ENCODE data around the gene RPS6KA2. TPM values are rescaled to one million over a fixed set of nuclear protein-coding genes. Genes with fewer than 3 reads are reported as not detected.

RPS6KA2 gene
- total and polyA plus RNA-seq, 5 experiments from 2014 or later = 2.1 to 13.6 (median 4.8) TPM

- H3K36me3 Mint-ChIP-seq = peaks cover 0 to 17% (median 10%) of the 10 kb centered on the region in 3 donors
- H3K27me3 Mint-ChIP-seq = no peaks in the 10 kb centered on the region
- ATAC-seq (no peak), DNase-seq (no peak)
- H3K27ac Mint-ChIP-seq = no peak overlapping the region
- POLR2A ChIA-PET = no interaction called here
- H3K4me1 Mint-ChIP-seq = no peaks in the 10 kb centered on the region
- H3K9me3 Mint-ChIP-seq = peaks cover 0 to 20% (median 8%) of the 10 kb centered on the region in 9 donors
- H3K4me3 Mint-ChIP-seq = no peak overlapping the region
Measured at GRCh38 chr6:166581091-166581511, 46.0 kb downstream of the RPS6KA2 start.

GRCh38 chr6:166580076-166581050 lies 46.7 kb downstream of the RPS6KA2 start:
- Mint-ChIP-seq H3K4me1 (no peaks in the 10 kb centered on the region), H3K4me3 (no peak overlapping the region), H3K36me3 (peaks cover 0 to 19% (median 10%) of the 10 kb centered on the region in 3 donors), H3K27ac (no peak overlapping the region), H3K9me3 (peaks cover 0 to 22% (median 13%) of the 10 kb centered on the region in 9 donors), H3K27me3 (no peaks in the 10 kb centered on the region)
- DNase-seq (no peak), ATAC-seq (no peak)
- POLR2A ChIA-PET = no interaction called here

GRCh38 chr6:166579237-166579850 lies 47.7 kb downstream of the RPS6KA2 start:
- ATAC-seq (no peak), DNase-seq (no peak)
- Mint-ChIP-seq H3K27ac (no peak overlapping the region), H3K4me3 (no peak overlapping the region), H3K27me3 (no peaks in the 10 kb centered on the region), H3K4me1 (no peaks in the 10 kb centered on the region), H3K36me3 (peaks cover 0 to 19% (median 10%) of the 10 kb centered on the region in 3 donors), H3K9me3 (peaks cover 0 to 25% (median 13%) of the 10 kb centered on the region in 9 donors)
- POLR2A ChIA-PET = no interaction called here

- H3K4me1 Mint-ChIP-seq = no peaks in the 10 kb centered on the region
- no peak for ATAC-seq
- H3K4me3 Mint-ChIP-seq = no peak overlapping the region
- H3K27ac Mint-ChIP-seq = no peak overlapping the region
- H3K9me3 Mint-ChIP-seq = peaks cover 0 to 25% (median 13%) of the 10 kb centered on the region in 9 donors
- POLR2A ChIA-PET = no interaction called here
- H3K36me3 Mint-ChIP-seq = peaks cover 0 to 19% (median 10%) of the 10 kb centered on the region in 3 donors
- H3K27me3 Mint-ChIP-seq = no peaks in the 10 kb centered on the region
- DNase-seq = no peak
Measured at GRCh38 chr6:166578536-166579236, 48.4 kb downstream of the RPS6KA2 start.

DNA sequence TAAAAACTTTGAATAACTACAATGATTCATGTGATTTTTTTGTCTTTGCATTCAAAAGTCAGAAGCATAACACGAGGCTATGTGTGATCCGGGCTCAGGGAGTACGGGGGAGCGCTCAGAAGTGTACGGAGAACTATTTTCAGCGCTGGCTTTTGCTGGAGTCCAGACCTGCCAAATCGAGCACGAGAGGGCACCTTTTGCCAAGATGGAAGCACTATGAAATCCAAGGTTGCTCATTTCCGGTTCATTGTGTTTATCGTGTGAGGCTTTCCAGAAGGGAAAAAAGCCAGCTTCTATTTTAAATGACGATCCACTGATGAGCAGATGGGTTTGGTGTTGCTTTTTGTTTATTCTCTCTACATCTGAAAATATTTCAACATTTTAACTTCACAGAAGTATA lies 51.8 kb downstream of the RPS6KA2 start:
- Mint-ChIP-seq H3K4me1 (no peaks in the 10 kb centered on the region), H3K27ac (no peak overlapping the region), H3K36me3 (peaks cover 0 to 19% (median 10%) of the 10 kb centered on the region in 3 donors), H3K9me3 (peaks cover 0 to 25% (median 13%) of the 10 kb centered on the region in 9 donors), H3K27me3 (peaks cover 0 to 3% (median 0%) of the 10 kb centered on the region in 5 donors), H3K4me3 (no peak overlapping the region)
- ATAC-seq = no peak
- no peak for DNase-seq
- POLR2A ChIA-PET = no interaction called here

DNA sequence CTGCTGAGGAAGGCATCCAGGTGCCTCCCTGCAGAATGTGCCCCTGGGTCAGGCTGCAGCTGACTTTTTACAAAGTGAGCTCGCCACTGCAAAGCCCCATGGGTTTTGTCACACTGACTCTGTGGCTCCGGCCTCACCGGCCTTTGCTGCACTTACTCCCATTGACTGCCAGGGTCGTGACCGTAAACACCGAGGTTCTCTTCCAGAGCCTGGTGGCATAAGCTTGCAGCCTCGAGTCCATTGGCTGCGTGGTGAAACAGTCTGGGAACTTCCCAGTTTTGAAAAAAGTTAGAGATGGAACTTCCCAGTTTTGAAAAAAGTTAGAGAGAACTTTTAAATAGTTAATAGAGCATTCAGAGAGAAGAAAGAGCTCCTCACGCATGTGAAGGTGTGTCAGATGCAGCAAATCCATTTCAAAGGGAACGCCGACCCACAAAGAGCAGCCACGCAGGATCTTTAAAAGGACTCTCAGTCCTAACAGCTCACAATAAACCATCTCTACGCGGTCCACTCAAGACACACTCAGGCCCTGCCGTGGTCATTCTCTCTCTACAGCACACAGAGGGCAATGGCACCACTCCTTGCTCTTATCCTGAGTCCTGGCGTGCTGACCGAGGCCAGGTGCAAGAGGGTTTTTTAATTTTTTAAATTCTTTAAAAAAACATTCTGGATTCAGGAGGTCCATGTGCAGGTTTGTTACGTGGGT lies 53.4 kb downstream of the RPS6KA2 start:
- no peak overlapping the region for H3K4me3 Mint-ChIP-seq
- no peaks in the 10 kb centered on the region for H3K4me1 Mint-ChIP-seq
- POLR2A ChIA-PET = no interaction called here
- no peak overlapping the region for H3K27ac Mint-ChIP-seq
- peaks cover 0 to 3% (median 0%) of the 10 kb centered on the region in 5 donors for H3K27me3 Mint-ChIP-seq
- H3K36me3 Mint-ChIP-seq = peaks cover 0 to 19% (median 10%) of the 10 kb centered on the region in 3 donors
- DNase-seq = no peak
- peaks cover 0 to 25% (median 13%) of the 10 kb centered on the region in 9 donors for H3K9me3 Mint-ChIP-seq
- no peak for ATAC-seq

DNA sequence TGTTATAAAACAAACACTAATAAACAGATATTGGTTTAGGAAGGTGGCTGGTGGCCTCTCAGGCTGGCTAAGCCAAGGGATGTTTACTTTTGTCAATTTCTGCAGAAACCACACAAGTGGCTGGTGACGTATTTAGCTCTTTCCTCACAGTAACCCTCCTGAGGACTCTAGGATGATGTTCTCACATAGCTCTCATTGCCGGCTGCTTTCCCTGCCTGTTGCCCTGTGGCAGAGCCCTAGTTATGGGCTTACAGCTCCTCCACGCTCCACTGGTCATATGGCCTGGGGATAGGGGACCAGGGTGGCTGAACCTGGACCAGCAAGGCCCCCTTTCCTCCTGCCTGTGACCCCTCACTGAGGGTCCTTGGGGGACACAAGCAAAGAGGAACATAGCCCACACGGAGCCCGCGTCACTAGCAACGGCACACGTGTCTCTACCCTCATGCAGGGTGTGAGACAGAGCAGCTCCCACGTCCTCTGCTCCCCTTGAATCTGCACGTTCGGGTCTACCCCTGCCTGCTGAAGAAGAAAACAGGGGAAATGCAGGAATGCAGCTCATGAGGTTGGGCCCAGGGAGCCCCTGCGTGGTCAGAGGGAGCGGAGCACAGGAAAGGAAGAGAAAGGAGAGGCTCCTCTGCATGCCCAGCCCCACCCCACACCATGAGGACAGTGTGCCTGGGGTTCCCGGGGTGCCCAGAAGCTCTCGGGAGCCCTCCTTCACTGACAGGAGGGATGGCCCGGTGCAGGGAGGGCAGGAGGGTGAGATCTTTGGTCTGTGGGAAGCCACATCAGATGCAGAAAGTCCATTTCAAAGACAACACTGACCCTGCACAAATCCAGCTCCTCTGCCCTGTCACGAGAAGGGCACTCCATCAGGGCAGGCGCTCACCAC lies 54.4 kb downstream of the RPS6KA2 start:
- DNase-seq = no peak
- H3K4me3 Mint-ChIP-seq = no peak overlapping the region
- ATAC-seq = no peak
- H3K4me1 Mint-ChIP-seq = no peaks in the 10 kb centered on the region
- POLR2A ChIA-PET = no interaction called here
- H3K27ac Mint-ChIP-seq = peak overlapping the region in 1 of 10 donors; percentile 34
- peaks cover 0 to 13% (median 9%) of the 10 kb centered on the region in 3 donors for H3K36me3 Mint-ChIP-seq
- H3K9me3 Mint-ChIP-seq = peaks cover 0 to 20% (median 13%) of the 10 kb centered on the region in 9 donors
- H3K27me3 Mint-ChIP-seq = peaks cover 0 to 3% (median 0%) of the 10 kb centered on the region in 5 donors

GRCh38 chr6:166570929-166571713 lies 55.9 kb downstream of the RPS6KA2 start:
- DNase-seq (no peak), ATAC-seq (no peak)
- H3K4me1 Mint-ChIP-seq = no peaks in the 10 kb centered on the region
- peaks cover 0 to 2% (median 0%) of the 10 kb centered on the region in 3 donors for H3K36me3 Mint-ChIP-seq
- H3K27me3 Mint-ChIP-seq = peaks cover 0 to 3% (median 0%) of the 10 kb centered on the region in 5 donors
- H3K9me3 Mint-ChIP-seq = peaks cover 0 to 12% (median 3%) of the 10 kb centered on the region in 9 donors
- POLR2A ChIA-PET = no interaction called here
- H3K27ac Mint-ChIP-seq = no peak overlapping the region
- no peak overlapping the region for H3K4me3 Mint-ChIP-seq

- no peak overlapping the region for H3K4me3 Mint-ChIP-seq
- H3K27me3 Mint-ChIP-seq = peaks cover 0 to 3% (median 0%) of the 10 kb centered on the region in 5 donors
- no peaks in the 10 kb centered on the region for H3K4me1 Mint-ChIP-seq
- POLR2A ChIA-PET = no interaction called here
- H3K27ac Mint-ChIP-seq = no peak overlapping the region
- peaks cover 0 to 2% (median 0%) of the 10 kb centered on the region in 9 donors for H3K9me3 Mint-ChIP-seq
- ATAC-seq (no peak), DNase-seq (no peak)
- peaks cover 0 to 6% (median 0%) of the 10 kb centered on the region in 3 donors for H3K36me3 Mint-ChIP-seq
Measured at GRCh38 chr6:166569206-166569605, 57.8 kb downstream of the RPS6KA2 start.

GRCh38 chr6:166567813-166568212 lies 59.2 kb downstream of the RPS6KA2 start:
- H3K4me3 Mint-ChIP-seq = no peak overlapping the region

DNA sequence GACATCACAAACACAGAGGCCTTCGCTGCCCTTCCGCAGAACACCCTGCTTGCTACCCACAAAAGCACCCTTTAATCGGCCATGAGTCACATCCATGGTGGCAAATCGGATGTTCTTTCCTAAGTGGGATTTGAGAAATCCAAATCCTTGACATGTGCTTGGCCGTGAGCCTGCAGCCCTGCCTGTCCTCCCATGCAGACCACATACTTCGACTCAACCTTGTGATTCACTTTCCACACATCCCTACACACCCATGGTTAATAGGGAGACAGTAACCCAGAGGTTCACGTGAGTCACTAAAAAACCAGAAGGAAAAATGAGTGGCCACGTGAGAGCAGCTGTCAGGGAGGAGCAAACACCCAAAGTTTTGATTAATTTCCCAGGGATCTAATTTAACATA lies 59.9 kb downstream of the RPS6KA2 start:
- Mint-ChIP-seq H3K4me3 (no peak overlapping the region), H3K9me3 (no peaks in the 10 kb centered on the region), H3K27ac (peak overlapping the region in 1 of 10 donors; percentile 35), H3K27me3 (peaks cover 0 to 2% (median 0%) of the 10 kb centered on the region in 5 donors), H3K4me1 (no peaks in the 10 kb centered on the region), H3K36me3 (peaks cover 0 to 7% (median 0%) of the 10 kb centered on the region in 3 donors)
- DNase-seq (no peak), ATAC-seq (no peak)
- POLR2A ChIA-PET = no interaction called here

More at GRCh38 chr6:166567813-166568212, 59.2 kb downstream of the RPS6KA2 start:
- no peaks in the 10 kb centered on the region for H3K4me1 Mint-ChIP-seq
- no peak overlapping the region for H3K27ac Mint-ChIP-seq
- peaks cover 0 to 2% (median 0%) of the 10 kb centered on the region in 9 donors for H3K9me3 Mint-ChIP-seq
- DNase-seq = no peak
- peaks cover 0 to 3% (median 0%) of the 10 kb centered on the region in 5 donors for H3K27me3 Mint-ChIP-seq
- no peak for ATAC-seq
- POLR2A ChIA-PET = no interaction called here
- peaks cover 0 to 7% (median 0%) of the 10 kb centered on the region in 3 donors for H3K36me3 Mint-ChIP-seq

Measured in naive thymus-derived CD8-positive, alpha-beta T cell (primary cell).